Uterus (tissue), 4 donors: ENCODE data around the gene TUFT1. TPM values are rescaled to one million over a fixed set of nuclear protein-coding genes. Genes with fewer than 3 reads are reported as not detected.

Source experiments
- DNase-seq, 2 donors: peaks; one replicate each; pipeline ENCODE4 v3.0.0-alpha.2; 2019 to 2020
- H3K27ac ChIP-seq, 2 donors: fragments of 200-600 bp; sonication (generic); 1 replicate in 1 of 2; 2 replicates in 1 of 2; pipeline ENCODE4 v1.5.1; 2016 to 2018
- H3K27me3 ChIP-seq, 2 donors: fragments of 200-600 bp; sonication (generic); one replicate each; pipeline ENCODE4 v1.5.1; 2018 to 2019; ENCODE audit warnings: control low read depth in 1 of 2
- H3K36me3 ChIP-seq, 2 donors: fragments of 200-600 bp; sonication (generic); one replicate each; pipeline ENCODE4 v1.5.1; 2019; ENCODE audit warnings: control low read depth in 1 of 2
- H3K4me1 ChIP-seq, 2 donors: fragments of 200-600 bp; sonication (generic); one replicate each; pipeline ENCODE4 v1.5.1; 2018 to 2019; ENCODE audit warnings: control low read depth in 1 of 2
- H3K4me3 ChIP-seq, 2 donors: fragments of 200-600 bp; sonication (generic); 1 replicate in 1 of 2; 2 replicates in 1 of 2; pipeline ENCODE4 v1.5.1; 2018 to 2019; ENCODE audit warnings: mild to moderate bottlenecking in 1 of 2
- H3K9me3 ChIP-seq, 2 donors: fragments of 200-600 bp; sonication (generic); one replicate each; pipeline ENCODE4 v1.5.1; 2019; ENCODE audit warnings: control low read depth in 1 of 2
- CTCF ChIP-seq, 4 experiments: fragments of 200-600 bp in 2 of 4; fragments of 450-650 bp in 2 of 4; sonication (generic) in 2 of 4; IDR thresholded peaks; one replicate each; pipeline ENCODE4 v1.5.1; 2016 to 2019; ENCODE audit warnings: antibody characterized with exemption in 4 of 4, mild to moderate bottlenecking in 2 of 4, moderate library complexity in 1 of 4
- POLR2A ChIP-seq, 2 donors: fragments of 450-650 bp; IDR thresholded peaks; one replicate each; pipeline ENCODE4 v1.6.1; 2016; ENCODE audit warnings: antibody characterized with exemption in 2 of 2, mild to moderate bottlenecking in 1 of 2, moderate library complexity in 1 of 2
- intact Hi-C: fragments of 100-400 bp; cut with DNase I; formaldehyde crosslinking; loops from one replicate; pipeline ENCODE4 v1.15.1; 2023; ENCODE audit warnings: low total_unique reads
- total RNA-seq, 4 donors: library from RNA; depleted of rRNA in 3 of 4; stranded (reverse); fragments of >200 nt in 3 of 4; gene quantifications; one replicate each; pipeline versions ENCODE4 v1.1.0 to v1.2.4, GENCODE V29; 2014 to 2023
- donor health status: DM: yes; HTN: yes; CAD: no.

The TUFT1 gene
- total RNA-seq, 4 donors from 2014 or later: 0.29 to 7.3 (median 5.0) TPM

GRCh38 chr1:151502035-151502700, 37.9 kb upstream of the TUFT1 start:
- Histone ChIP-seq H3K9me3 (no peaks in the 10 kb centered on the region), H3K4me3 (no peak overlapping the region), H3K27ac (no peak overlapping the region), H3K27me3 (no peaks in the 10 kb centered on the region), H3K36me3 (no peaks in the 10 kb centered on the region), H3K4me1 (no peaks in the 10 kb centered on the region)
- TF ChIP-seq CTCF (IDR thresholded peaks at IDR 0.05) (no peak), POLR2A (IDR thresholded peaks at IDR 0.05) (no peak)
- no peak for DNase-seq
- intact Hi-C loops: no loop called here

- Histone ChIP-seq H3K9me3 (no peaks in the 10 kb centered on the region), H3K27me3 (no peaks in the 10 kb centered on the region), H3K4me1 (no peaks in the 10 kb centered on the region), H3K4me3 (no peak overlapping the region), H3K27ac (no peak overlapping the region), H3K36me3 (no peaks in the 10 kb centered on the region)
- TF ChIP-seq POLR2A (IDR thresholded peaks at IDR 0.05) (no peak), CTCF (IDR thresholded peaks at IDR 0.05) (no peak)
- intact Hi-C loops: no loop called here
- no peak for DNase-seq
Observed at GRCh38 chr1:151502859-151503780, 37.0 kb upstream of the TUFT1 start.

GRCh38 chr1:151504252-151504651, 35.9 kb upstream of the TUFT1 start:
- Histone ChIP-seq H3K4me1 (no peaks in the 10 kb centered on the region), H3K36me3 (no peaks in the 10 kb centered on the region), H3K27ac (no peak overlapping the region), H3K9me3 (no peaks in the 10 kb centered on the region), H3K4me3 (no peak overlapping the region), H3K27me3 (no peaks in the 10 kb centered on the region)
- DNase-seq: no peak
- intact Hi-C loops: no loop called here
- no peak for TF ChIP-seq POLR2A (IDR thresholded peaks at IDR 0.05)
- TF ChIP-seq CTCF (IDR thresholded peaks at IDR 0.05): no peak

GRCh38 chr1:151504759-151505158, 35.4 kb upstream of the TUFT1 start:
- H3K27ac ChIP-seq: no peak overlapping the region
- DNase-seq: no peak

More at GRCh38 chr1:151504759-151505158, 35.4 kb upstream of the TUFT1 start:
- H3K4me1 ChIP-seq: no peaks in the 10 kb centered on the region
- intact Hi-C loops: no loop called here
- no peaks in the 10 kb centered on the region for H3K9me3 ChIP-seq
- TF ChIP-seq POLR2A (IDR thresholded peaks at IDR 0.05) (no peak), CTCF (IDR thresholded peaks at IDR 0.05) (no peak)
- H3K27me3 ChIP-seq: no peaks in the 10 kb centered on the region
- H3K4me3 ChIP-seq: no peak overlapping the region
- no peaks in the 10 kb centered on the region for H3K36me3 ChIP-seq
